Muscle of back (tissue), 11 donors: ENCODE measurements around the gene PFKM. TPM values are rescaled to one million over a fixed set of nuclear protein-coding genes. Genes with fewer than 3 reads are reported as not detected.
"Not testable (repeated sequence)": the region's sequence is repeated elsewhere in the genome, so short reads cannot be mapped to it uniquely, and the experiment has no call there.

Experiments
- DNase-seq, 3 donors: peaks; one replicate each; pipeline versions ENCODE4 v3.0.0 to v3.0.0-alpha.2; 2013
- polyA plus RNA-seq, 10 donors: library from polyadenylated mRNA; unstranded; fragments of 120-200 nt; gene quantifications; one replicate each; pipeline ENCODE4 v1.2.1, GENCODE V29; 2013; ENCODE audit not compliant: insufficient read length in 10 of 10

Gene PFKM
- polyA plus RNA-seq, 10 donors, result 130 to 326 (median 255) TPM

- DNase-seq, result no peak
Observed at GRCh38 chr12:48106681-48107613, 12.2 kb upstream of the PFKM start.

GRCh38 chr12:48109424-48109823, 9.7 kb upstream of the PFKM start:
- no peak for DNase-seq

GRCh38 chr12:48110691-48111311, 8.4 kb upstream of the PFKM start:
- no peak for DNase-seq

- DNase-seq, result not testable (repeated sequence)
Observed at GRCh38 chr12:48111312-48111693, 7.9 kb upstream of the PFKM start.

- no peak for DNase-seq
Observed at GRCh38 chr12:48115957-48116356, 3.2 kb upstream of the PFKM start.

GRCh38 chr12:48118284-48118871, 786 bp upstream of the PFKM start:
- peak in 1 of 3 donors; percentile 29 for DNase-seq

GRCh38 chr12:48119834-48120195, 651 bp downstream of the PFKM start:
- peak in 1 of 3 donors; percentile 20 for DNase-seq

GRCh38 chr12:48121522-48121921, 2.4 kb downstream of the PFKM start:
- DNase-seq, result no peak

- DNase-seq, result no peak
Observed at GRCh38 chr12:48122065-48122834, 3.1 kb downstream of the PFKM start.

- no peak for DNase-seq
Observed at GRCh38 chr12:48123169-48123568, 4.0 kb downstream of the PFKM start.

GRCh38 chr12:48125542-48125941, 6.4 kb downstream of the PFKM start:
- not testable (repeated sequence) for DNase-seq

- peak; percentile 30 to 67 (median 42) for DNase-seq
Observed at GRCh38 chr12:48125985-48126384, 6.8 kb downstream of the PFKM start.

- no peak for DNase-seq
Observed at GRCh38 chr12:48126953-48127630, 7.9 kb downstream of the PFKM start.

- DNase-seq, result no peak
Observed at GRCh38 chr12:48128800-48129199, 9.6 kb downstream of the PFKM start.

- DNase-seq, result no peak
Observed at GRCh38 chr12:48129376-48129775, 10.2 kb downstream of the PFKM start.

GRCh38 chr12:48131517-48131916, 12.4 kb downstream of the PFKM start:
- no peak for DNase-seq

GRCh38 chr12:48132826-48133225, 13.7 kb downstream of the PFKM start:
- no peak for DNase-seq

GRCh38 chr12:48135027-48135426, 15.9 kb downstream of the PFKM start:
- no peak for DNase-seq

- no peak for DNase-seq
Observed at GRCh38 chr12:48142818-48143674, 23.9 kb downstream of the PFKM start.

- DNase-seq, result no peak
Observed at GRCh38 chr12:48143898-48144297, 24.7 kb downstream of the PFKM start.
